ENCODE results near the gene SUGCT.
"Not testable (repeated sequence)": the region's sequence is repeated elsewhere in the genome, so short reads cannot be mapped to it uniquely, and the experiment has no call there.

The SUGCT gene

DNA sequence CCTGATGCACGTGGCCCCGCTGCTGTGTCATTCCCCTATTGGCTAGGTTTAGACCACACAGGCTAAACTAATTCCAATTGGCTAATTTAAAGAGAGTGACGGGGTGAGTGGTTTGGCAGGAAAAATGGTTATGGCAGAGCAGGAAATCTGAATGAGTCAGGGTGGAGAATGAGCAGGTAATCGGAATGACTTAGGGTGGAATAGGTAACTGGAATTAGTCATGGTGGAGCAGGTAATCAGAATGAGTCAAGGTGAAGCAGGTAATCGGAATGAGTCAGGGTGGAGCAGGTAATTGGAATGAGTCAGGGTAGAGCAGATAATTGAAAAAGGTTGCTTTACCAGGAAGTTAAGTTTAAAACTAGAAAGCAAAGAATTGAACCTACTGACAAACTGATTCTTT, 7.1 kb downstream of the SUGCT start:
- DNase-seq: not testable (repeated sequence)

DNA sequence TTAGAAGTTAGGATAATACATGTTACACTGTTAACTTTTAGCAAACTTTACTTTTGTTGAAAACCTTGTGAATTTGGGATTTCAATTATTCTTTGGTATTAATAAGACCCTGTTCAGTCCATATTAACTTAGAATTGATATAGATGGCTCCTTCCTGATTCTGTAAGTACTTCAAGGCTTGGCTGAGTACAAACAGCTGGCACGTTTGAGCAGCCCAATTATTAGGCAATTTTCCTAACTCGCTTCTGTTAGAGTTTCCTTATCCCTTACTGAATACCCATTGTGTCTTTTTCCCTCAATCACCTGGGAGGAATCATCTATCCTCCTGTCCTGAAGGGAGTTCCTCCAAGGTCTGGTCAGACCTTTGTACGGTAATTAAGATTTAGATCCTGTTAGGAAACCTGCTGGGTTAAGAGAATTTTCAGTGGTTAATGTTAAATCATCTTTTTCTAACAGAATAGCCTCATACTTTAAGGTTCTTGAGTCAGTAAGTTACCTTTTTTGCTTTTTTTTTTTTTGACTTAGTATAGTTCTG, 10.9 kb downstream of the SUGCT start:
- DNase-seq: not testable (repeated sequence)

DNA sequence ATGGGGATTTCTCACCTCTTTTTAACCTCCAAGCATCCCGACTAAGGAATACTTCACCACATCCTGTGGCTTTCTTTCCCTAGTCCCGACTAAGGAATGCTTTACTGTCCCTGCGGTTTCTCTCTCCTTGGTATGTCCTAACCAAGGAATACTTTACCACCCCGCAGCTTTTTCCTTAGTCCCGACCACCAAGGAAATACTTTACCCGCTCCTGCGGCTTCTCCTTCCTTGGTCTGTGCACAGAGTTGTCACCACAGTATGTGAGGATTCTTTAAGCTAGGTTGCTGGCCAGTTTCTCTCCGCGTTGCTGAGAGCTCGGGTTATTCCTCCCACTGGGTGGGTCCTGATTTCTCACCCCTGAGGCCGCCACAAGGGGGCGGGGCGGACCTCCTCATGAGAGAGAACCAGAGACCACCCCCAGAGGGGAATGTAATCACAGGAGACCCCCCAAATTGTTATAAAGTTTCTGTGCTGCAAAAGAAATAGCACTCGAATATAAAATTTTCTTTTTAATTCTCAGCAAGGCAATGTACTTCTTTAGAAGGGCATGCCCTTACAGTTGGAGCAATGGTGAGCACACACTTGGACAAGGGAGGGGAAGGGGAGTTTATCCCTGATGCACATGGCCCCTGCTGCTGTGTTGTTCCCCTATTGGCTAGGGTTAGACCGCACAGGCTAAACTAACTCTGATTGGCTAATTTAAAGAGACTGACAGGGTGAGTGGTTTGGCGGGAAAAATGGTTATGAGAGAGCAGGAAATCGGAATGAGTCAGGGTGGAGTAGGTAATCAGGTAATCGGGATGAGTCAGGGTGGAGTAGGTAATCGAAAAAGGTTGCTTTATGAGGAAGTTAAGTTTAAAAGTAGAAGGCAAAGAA, 12.8 kb downstream of the SUGCT start:
- no peak for DNase-seq

DNA sequence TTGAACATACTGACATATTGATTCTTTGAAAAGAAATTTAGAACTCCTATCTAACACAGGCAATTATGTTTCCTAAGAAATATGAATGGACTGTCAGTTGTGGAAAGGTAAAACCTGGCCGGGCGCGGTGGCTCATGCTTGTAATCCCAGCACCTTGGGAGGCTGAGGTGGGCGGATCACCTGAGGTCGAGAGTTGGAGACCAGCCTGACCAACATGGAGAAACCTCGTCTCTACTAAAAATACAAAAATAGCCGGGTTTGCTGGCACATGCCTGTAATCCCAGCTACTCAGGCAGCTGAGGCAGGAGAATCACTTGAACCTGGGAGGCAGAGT, 13.4 kb downstream of the SUGCT start:
- not testable (repeated sequence) for DNase-seq

DNA sequence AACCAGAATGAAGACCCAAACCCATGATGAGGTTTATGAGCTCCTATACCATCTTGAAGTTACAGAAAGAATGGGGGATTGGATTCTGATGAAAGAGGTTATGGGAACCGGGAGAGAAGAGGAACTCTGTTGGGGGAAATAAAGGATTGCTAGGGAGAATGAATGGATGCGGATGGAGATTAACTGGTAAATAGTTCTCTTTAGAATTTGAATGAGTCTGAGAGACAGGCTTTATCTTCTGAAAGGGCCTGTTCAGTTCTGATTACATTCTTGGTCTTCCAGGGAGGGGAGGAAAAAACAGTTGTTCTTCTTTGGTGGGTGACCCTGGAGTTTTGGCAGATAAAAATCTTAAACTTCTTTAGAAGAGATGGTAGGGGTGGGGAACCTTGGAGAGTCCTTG, 13.9 kb downstream of the SUGCT start:
- DNase-seq: no peak

DNA sequence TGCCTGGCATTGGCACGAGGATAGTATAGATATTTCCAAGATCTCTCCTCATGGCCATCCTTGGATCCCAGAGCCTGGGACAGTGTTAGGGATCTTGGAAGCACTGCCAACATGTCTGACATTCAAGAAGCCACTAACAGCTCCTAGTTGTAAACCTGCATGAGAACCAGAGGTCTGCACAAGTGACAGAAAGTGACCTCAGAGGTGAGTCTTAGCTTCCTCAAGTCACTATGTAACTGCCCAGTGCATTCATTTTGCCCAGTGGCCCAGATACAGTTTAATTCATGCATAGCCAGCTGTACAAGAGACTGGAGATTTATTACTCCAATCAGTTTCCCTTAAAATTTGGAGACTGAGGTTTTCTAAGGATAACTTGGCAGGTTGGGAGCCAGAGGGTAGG, 16.7 kb downstream of the SUGCT start:
- DNase-seq: no peak

DNA sequence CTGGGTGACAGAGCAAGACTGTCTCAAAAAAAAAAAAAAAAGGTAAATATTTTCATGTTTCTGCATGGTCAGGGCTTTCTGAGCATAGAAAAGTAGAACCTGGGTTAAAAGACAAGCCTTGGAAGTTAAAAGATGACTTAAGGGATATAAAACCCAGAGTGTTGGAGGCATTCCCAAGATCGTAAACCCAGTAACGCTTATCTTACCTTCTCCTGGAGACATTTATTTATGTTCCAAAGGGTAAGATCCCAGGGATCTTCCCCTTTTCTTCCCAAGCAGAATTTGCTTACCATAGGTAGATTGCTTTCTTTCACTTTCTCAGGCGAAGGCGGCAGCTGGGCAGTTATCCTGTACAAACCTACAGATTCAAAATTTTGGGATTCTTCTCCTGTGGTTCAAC, 22.2 kb downstream of the SUGCT start:
- no peak for DNase-seq

DNA sequence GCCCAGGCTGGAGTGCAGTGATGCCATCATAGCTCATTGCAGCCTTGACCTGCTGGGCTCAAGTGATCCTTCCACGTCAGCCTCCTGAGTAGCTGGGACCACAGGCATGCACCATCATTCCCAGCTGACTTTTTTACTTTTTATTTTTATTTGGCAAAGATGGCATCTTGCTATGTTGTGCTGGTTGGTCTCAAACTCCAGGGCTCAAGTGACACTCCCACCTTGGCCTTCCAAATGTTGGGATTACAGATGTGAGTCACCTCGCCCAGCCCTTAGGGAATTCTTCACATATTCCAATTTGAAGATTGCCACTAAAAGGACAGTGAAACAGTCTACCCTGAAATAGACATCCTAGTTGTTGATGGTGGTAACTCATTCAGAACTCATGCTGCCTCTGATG, 27.7 kb downstream of the SUGCT start:
- DNase-seq: no peak

DNA sequence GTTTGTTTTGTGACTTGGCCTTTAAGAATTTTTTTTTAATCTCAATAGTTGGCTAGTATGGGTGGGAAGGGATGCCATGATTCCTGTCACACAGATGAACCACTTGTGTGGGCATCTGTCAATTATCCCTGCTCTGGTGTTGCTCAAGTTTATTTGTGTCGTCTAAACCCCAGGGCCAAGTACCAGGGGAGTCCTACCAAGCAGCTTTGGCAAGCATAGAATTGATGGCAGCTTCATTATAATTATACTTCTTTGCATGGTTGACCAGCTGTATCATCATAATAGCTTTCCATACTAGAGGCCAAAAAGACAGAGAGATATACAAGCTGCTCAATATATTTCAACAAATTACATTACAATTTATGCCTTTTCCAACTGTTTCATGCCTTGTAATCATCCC, 30.4 kb downstream of the SUGCT start:
- no peak for DNase-seq

DNA sequence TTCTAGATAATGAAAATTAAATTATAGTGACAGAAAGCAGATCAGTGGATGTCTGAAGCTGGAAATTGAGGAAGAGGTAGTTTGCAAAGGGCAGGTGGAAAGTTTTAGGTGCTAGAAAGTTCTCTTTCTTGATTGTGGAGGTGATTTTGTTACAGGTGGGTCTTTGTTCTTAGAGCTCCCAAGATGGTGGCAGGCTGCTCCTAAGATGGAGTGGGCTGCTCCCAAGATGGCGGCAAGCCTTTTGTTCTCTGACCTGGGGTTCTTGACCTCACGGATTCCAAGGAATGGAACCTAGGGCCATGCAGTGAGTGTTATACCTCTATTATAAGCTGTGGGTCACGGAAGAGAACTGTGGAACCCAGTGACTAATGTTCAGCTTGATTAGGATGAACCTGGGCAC, 32.5 kb downstream of the SUGCT start:
- no peak for DNase-seq

DNA sequence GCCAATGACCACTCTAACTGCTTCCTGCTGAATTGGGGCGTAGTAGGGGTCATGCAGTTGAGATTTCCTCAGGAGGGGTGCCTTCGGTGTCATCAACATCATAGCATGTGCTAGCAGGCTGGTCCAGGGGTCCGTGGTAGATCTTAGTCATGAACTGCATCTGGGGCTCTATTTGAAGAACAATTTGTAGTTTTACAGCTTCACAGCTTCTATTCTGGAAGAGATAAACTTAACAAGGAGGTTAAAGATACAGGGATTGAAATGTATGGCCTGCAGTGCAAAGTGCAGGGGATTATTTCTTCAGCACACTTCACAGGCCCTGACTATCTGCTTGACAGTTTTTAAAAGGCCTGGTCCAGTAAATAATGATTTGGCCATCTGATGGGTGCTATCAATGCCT, 33.5 kb downstream of the SUGCT start:
- not testable (repeated sequence) for DNase-seq

DNA sequence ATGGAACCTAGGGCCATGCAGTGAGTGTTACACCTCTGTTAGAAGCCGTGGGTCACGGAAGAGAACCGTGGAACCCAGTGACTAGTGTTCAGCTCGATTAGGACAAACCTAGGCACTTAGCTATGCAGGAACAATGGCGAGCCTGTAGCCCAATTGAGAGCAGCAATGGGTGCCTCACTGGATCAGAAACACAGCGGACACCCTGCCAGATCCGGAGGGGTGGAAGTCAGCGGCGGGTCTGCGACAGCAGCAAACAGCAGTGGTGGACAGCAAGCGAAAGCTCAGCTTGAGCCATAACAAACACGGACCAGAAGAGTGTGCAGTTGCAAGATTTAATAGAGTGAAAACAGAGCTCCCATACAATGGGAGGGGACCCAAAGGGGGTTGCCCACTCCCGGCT, 38.3 kb downstream of the SUGCT start:
- DNase-seq: not testable (repeated sequence)

DNA sequence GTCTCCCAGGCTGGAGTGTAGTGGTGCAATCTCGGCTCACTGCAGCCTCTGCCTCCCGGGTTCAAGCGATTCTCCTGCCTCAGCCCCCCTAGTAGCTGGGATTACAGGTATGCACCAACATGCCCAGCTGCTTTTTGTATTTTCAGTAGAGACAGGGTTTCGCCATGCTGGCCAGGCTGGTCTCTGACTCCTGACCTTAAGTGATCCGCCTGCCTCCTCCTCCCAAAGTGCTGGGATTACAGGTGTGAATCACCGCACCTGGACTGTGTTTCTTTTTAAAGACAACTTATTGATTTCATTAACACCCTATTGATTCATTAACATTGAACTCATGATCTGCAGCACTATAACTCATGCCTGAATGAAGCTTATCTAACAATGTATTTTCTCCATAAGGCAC, 40.5 kb downstream of the SUGCT start:
- not testable (repeated sequence) for DNase-seq

DNA sequence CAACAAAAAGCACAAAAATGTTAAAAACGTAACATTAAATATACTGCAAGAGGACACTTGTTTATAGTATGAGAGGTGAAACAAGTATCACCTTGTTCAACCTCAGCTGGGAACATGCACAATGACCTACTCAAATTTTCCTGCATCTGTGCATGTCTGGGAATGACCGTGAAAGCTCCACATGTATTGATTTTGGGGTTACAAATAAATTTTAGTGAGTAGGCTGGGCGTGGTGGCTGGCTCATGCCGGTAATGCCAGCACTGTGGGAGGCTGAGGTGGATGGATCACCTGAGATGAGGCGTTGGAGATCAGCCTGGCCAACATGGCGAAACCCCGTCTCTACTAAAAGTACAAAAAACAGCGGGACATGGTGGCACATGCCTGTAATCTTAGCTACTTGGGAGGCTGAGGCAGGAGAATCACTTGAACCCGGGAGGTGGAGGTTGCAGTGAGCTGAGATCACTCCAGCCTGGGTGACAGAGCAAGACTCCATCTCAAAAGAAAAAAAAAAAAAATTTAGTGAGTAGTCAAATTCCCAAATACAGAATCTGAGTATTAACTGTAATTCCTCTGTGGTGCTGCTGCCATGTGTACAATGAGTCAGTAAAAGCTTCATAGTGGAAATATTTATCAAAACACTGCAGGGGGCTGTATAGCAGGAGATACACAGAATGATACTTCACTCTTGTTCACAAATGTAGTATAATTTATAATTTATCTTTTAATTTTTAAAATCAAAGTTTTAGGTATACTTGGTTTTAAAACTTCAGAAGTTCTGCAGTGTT, 41.1 kb downstream of the SUGCT start:
- no peak for DNase-seq

DNA sequence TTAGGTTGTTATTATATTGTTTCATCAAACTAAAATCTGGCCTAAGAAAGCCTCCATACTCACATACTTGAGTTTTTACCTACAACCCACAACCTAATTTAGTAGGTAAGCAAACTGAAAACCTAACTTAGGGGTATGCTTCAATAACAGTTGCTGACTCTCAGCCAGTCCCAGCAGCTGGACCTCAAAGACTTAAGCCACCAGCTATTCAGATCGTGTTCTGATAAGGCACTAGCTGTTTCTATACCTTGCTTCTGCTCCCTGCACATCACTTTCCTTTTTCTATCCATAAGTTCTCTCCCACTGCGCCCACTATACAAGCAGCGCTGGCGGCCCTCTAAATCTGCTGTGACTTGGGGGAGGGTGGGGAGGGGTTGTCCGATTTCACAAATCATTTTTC, 42.3 kb downstream of the SUGCT start:
- DNase-seq: no peak

DNA sequence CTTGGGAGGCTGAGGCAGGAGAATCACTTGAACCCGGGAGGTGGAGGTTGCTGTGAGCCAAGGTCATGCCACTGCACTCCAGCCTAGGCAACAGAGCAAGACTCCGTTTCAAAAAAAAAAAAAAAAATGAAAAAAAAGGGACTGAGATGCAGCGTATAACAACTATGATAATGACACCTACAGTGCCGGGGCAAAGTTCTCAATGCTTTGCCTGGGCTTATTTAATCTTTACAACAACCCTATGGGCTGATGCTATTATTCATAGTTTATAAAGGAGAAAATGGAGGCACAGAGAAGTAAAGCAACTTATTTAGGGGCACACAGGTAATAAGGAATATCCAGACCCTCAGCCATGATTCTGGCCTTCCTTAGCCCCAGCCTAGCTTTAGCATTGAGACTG, 47.6 kb downstream of the SUGCT start:
- DNase-seq: no peak

DNA sequence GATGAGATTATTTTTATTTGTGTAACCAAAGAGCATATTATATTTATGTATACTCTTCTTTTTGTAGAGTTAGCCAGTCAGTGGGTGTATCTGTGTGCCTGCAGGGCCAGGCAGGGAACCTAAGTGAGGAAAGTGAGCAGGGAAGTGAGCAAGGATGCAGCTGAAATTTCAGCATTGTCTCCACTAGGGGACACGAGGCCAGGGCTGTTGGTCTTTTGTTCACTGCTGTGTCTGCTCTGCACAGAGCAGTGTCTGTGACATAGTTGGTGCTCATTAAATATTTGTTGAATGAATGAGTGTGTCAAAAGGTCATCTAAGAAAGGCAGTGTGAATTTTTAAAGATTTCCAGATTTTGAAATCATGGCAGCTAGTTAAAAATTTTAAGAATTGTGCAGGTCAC, 51.8 kb downstream of the SUGCT start:
- DNase-seq: no peak

DNA sequence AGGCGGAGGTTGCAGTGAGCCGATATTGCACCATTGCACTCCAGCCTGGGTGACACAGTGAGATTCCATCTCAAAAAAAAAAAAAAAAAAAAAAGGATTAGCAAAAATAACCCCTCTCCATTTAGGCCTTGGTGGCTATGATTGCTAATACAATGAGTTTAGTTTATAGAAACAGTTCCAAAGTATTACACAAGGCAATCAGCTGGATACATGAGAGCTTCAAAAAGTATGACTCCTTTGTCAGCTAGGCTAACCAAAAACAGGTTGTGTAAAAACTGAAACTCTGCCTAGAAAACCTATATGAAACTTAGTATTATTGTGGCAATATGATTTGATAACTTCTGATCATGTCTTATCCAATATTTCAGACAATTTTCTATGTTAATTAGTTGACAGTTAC, 57.2 kb downstream of the SUGCT start:
- no peak for DNase-seq

DNA sequence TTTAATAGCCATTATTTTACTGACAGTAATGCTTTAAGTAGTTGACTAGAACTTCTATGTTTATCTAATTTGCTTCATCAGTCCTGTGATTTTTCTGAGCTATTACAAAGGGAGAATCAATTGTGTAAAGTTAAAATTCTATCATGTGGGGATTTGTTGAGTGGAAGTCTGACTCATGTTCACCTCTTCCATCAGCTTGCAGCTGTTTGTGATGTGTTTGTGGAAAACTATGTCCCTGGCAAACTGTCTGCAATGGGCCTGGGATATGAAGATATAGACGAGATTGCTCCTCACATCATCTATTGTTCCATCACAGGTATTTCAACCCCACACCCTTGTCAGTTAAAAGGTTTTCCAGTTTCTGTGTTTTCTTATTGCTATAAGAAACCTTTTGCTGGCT, 59.9 kb downstream of the SUGCT start:
- DNase-seq: no peak

DNA sequence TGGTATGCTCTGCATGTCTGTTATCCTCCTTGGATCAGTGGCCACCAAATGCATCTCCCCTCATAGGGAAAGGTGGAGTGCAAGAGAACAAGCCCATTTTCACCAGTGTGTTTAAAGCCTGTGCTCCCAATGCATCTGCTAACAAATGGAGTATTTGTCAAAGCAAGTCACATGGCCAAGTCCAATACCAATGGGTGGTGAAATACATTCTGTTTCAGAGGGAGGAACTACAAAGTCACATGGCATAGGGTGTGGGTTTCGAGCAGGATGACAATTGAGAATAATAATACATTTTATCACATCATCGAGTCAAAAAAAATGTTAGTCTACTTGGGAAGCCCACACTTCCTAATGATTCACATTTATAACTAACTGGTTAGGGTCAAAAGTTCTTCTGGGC, 62.7 kb downstream of the SUGCT start:
- DNase-seq: no peak

DNA sequence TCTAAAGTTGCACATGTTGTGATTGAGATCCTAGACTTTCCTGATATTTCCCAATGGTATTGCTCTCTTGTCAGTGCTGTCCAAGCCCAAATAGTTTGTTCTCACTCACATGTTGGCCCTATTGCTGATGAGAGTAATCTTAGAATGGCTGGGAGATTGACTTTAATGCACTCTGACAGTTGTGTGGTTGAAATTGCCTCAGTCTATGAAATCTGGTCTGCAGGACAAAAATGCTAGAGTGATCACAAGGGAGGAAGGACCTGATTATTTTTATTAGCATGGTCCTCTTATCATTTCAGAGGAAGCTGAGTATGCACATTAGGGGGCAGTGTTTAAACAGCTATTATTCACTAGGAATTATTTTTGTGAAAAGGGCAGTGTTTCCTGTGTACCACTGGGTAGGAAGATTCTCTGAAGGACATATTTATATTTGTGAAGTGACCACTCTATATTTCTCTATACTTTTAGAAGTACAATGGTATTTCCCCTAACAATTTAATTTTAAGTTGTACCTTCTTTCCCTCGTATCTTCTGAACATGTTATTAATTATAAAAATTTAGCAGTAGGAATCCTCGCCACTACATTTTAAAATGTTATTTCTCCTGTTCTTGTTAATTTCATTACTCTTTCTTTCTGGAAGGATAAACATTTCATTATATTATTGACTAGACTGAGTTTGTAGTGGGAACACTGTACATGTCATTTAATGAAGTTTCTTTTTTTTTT, 64.4 kb downstream of the SUGCT start:
- DNase-seq: no peak

DNA sequence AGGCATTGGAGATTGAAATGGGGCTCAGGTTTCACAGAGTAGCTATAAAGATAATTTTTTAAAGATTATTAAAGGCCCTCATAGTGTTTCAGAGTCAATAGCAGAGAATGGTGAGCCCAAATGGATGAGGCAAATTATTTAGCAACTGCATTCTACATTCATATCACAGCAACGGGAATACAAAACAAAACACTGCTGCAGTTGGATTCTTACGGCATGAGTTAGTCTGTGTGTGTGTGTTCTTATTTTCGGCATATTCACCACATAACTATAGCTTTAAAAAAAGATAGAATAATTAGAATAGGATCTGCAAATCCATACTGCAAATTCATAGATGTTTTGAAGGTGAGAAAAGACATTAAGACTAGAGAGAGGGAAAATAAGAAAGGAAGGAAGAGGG, 66.0 kb downstream of the SUGCT start:
- DNase-seq: no peak

DNA sequence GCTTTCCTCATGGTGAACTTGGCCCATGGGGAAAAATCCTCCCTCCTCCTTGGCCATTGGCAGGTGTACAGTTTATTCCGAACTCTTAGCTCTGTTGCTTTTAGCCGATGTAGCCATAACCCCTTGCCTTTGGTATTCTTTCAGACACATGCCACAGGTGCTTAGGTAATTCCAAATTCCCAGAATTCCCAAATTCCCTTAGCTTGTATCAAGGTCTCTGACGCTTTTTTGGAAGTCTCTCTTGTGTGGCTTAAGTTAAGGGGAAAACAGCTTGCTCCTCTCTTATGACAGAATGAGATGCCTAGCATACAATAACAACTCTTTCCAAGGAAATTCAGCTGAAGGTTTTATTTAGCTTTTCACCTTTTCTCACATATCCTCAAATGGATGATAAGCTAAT, 68.0 kb downstream of the SUGCT start:
- DNase-seq: no peak

DNA sequence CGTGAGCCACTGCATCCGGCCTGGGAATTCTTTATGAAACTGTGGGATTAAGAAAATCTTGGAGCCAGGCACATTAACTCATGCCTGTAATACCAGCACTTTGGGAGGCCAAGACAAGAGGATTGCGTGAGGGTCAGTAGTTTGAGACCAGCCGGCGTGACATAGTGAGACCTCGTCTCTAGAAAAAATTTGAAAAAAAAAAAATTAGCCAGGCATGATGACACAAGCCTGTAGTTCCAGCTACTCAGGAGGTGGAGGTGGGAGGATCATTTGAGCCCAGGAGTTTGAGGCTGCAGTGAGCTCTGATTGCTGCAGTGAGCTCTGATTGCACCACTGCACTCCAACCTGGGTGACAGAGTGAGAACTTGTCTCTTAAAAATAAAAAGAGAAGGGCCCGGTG, 69.8 kb downstream of the SUGCT start:
- no peak for DNase-seq

Data from suppressor macrophage treated with lipopolysaccharide for 4 hours (primary cell).